ENCODE data around the gene KLHDC9.

Gene KLHDC9

DNA sequence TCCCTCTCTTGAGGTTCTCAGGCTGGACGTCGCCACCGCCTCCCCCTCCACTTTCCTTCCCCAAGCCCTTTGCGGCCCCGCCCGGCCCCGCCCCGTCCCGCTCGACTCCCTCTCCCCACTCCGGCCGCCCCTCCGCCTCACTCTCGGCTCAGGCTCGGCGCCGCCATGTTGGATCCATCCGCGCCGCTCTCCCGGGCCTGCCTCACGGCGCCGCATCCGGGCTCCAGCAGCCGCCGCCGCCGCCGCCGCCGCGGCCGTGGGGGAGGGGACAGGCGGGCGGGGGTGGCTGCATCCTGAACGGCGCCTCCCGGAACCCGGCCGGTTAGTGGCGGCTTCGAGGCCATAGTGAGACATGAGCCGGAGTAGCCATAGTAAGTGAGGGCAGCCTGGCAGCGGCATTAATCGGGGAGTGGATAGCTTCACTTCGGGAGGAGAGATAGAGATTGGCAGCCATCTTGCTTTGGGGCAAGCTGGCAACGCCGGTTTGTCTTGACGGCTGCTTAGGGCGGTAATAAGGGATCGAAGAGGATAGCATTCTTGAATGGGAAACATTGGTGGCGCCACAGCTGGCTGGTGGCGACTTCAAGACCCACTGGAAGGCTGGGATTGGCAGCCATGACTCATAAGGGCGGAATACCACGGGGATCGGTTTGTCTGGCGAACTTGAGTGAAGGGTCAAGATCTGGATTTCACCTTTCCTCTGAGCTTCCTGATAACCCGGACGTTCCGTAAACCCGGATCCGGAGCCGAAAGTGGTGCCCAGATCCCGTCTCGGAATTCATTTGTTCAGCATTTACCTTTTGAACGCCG lies 34.5 kb downstream of the KLHDC9 start, which contains the start of gene DEDD:
DEDD (minus strand) TSS at position 258 of the 810 bp plus-strand sequence. CDS start 8,205 bp downstream, outside the sequence.
- peak; percentile 93 for DNase-seq (ENCODE audit: extremely low spot score)
- TF ChIP-seq, protein P1, sequence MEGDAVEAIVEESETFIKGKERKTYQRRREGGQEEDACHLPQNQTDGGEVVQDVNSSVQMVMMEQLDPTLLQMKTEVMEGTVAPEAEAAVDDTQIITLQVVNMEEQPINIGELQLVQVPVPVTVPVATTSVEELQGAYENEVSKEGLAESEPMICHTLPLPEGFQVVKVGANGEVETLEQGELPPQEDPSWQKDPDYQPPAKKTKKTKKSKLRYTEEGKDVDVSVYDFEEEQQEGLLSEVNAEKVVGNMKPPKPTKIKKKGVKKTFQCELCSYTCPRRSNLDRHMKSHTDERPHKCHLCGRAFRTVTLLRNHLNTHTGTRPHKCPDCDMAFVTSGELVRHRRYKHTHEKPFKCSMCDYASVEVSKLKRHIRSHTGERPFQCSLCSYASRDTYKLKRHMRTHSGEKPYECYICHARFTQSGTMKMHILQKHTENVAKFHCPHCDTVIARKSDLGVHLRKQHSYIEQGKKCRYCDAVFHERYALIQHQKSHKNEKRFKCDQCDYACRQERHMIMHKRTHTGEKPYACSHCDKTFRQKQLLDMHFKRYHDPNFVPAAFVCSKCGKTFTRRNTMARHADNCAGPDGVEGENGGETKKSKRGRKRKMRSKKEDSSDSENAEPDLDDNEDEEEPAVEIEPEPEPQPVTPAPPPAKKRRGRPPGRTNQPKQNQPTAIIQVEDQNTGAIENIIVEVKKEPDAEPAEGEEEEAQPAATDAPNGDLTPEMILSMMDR (IDR thresholded peaks at IDR 0.05; ENCODE audit: control extremely low read depth, extremely low read depth, low read depth, missing control alignments) = no peak
- CTCF ChIA-PET = interaction anchor here (0.8 to 4.0 kb wide), 15 partner anchors 7 to 100 kb away, joined by 3 to 18 read pairs (median 5); partner anchors contain the start of genes KLHDC9 and USF1
- POLR2A ChIA-PET = interaction anchor here (0.6 to 1.3 kb wide), 11 partner anchors 11 to 1218 kb away, joined by 3 to 14 read pairs (median 4); partner anchors contain the start of genes UFC1, USF1 and USP21

GRCh38 chr1:161133220-161133740 lies 35.1 kb downstream of the KLHDC9 start:
- POLR2A ChIA-PET = interaction anchor here (0.7 to 1.3 kb wide), 7 partner anchors 12 to 36 kb away, joined by 3 to 14 read pairs (median 4); partner anchors contain the start of genes UFC1 and USP21
- no peak for DNase-seq (ENCODE audit: extremely low spot score)
- CTCF ChIA-PET = interaction anchor here (0.8 to 4.0 kb wide), 16 partner anchors 8 to 100 kb away, joined by 3 to 18 read pairs (median 5); partner anchors contain the start of genes KLHDC9, NIT1, PFDN2 and USF1
- TF ChIP-seq, protein P1 (IDR thresholded peaks at IDR 0.05; ENCODE audit: control extremely low read depth, extremely low read depth, low read depth, missing control alignments) = no peak

DNA sequence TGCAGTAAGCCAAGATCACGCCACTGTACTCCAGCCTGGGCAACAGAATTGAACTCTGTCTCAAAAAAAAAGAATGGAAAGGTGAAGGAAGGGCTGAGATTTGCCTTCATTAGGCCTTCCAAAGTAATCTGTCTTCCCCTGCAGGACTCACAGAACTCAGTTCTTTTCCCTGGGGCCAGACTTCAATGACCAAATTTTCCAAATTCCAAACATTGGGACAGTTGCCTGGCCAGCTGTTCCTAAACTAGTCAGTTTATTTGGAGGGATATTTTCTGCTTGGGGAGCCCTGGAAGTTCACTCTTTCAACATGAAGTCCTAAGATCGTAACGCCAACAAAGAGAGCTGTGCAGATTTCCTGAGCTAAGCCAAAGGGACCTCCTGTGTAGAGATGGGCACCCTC lies 39.7 kb downstream of the KLHDC9 start:
- CTCF ChIA-PET = interaction anchor here (1.0 to 8.1 kb wide), 11 partner anchors 9 to 140 kb away, joined by 3 to 71 read pairs (median 6); partner anchors contain the start of genes ARHGAP30, KLHDC9, TSTD1 and UFC1
- POLR2A ChIA-PET = interaction anchor here (0.7 to 0.8 kb wide), 2 partner anchors 16 to 1962 kb away, joined by 3 to 4 read pairs; partner anchors contain the start of gene UFC1
- TF ChIP-seq, protein P1 (IDR thresholded peaks at IDR 0.05; ENCODE audit: control extremely low read depth, extremely low read depth, low read depth, missing control alignments) = no peak
- no peak for DNase-seq (ENCODE audit: extremely low spot score)

DNA sequence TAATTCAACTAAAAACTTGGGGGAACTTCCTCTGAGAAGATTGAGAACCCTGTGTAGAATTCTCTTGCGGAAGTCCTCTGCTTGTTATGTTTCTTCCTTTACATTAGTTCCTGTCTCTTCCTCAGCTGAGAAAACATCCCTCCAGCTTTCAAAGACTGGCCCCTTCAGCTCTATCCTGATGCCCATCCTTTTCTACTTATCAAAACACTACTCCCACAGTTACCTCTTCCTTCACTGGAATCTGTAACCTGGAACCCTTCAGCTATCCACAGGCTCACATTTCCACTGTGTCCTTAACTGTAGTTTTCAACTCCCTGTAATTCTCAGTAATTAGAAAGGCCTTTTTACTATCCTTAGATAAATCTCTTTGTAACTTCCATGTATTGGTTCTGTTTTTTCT lies 40.3 kb downstream of the KLHDC9 start:
- CTCF ChIA-PET = interaction anchor here (1.0 to 8.1 kb wide), 12 partner anchors 9 to 141 kb away, joined by 3 to 71 read pairs (median 6); partner anchors contain the start of genes ARHGAP30, KLHDC9, TSTD1 and UFC1
- POLR2A ChIA-PET = interaction anchor here (0.6 kb wide), 1 partner anchor 18 kb away, joined by 4 read pairs; no protein-coding TSS in a partner anchor
- DNase-seq (ENCODE audit: extremely low spot score) = no peak
- TF ChIP-seq, protein P1 (IDR thresholded peaks at IDR 0.05; ENCODE audit: control extremely low read depth, extremely low read depth, low read depth, missing control alignments) = no peak

- POLR2A ChIA-PET = no interaction called here
Measured at GRCh38 chr1:161139766-161140165, 41.6 kb downstream of the KLHDC9 start.

More at GRCh38 chr1:161139766-161140165, 41.6 kb downstream of the KLHDC9 start:
- CTCF ChIA-PET = interaction anchor here (0.7 to 8.1 kb wide), 11 partner anchors 9 to 308 kb away, joined by 3 to 71 read pairs (median 3); partner anchors contain the start of genes ARHGAP30, KLHDC9, PPOX and UFC1
- TF ChIP-seq, protein P1 (IDR thresholded peaks at IDR 0.05; ENCODE audit: control extremely low read depth, extremely low read depth, low read depth, missing control alignments) = peak; percentile 37
- peak; percentile 56 for DNase-seq (ENCODE audit: extremely low spot score)
